Aorta (tissue), 4 donors: ENCODE measurements around the gene MAML3. TPM values are rescaled to one million over a fixed set of nuclear protein-coding genes. Genes with fewer than 3 reads are reported as not detected.

Experiments used
- polyA plus RNA-seq, 2 donors: library from polyadenylated mRNA; stranded (reverse); fragments of 200-250 nt; gene quantifications; one replicate each; pipeline ENCODE4 v1.2.3, GENCODE V29; 2013
- total RNA-seq, 2 donors: library from RNA; stranded (reverse); fragmentation: NEBNext Ultra II Directional; extraction: Animal tissue kit (Norgen Biotek cat#: 25700); gene quantifications; one replicate each; pipeline ENCODE4 v1.2.1, GENCODE V29; 2021
- donor health status: healthy with polysubstance abuse.
- donor health status: Bipolar disorder and iron deficiency.
- donor health status: DM: no; HTN: no; CAD: no.
- donor health status: DM: yes; HTN: yes; CAD: no.

MAML3 gene
- total and polyA plus RNA-seq, 4 donors = 0.79 to 10.5 (median 4.9) TPM

Other genes with a start within 250 kb of the MAML3 start
- 10 to 100 TPM; 38.5 to 45.6 TPM for gene SCOC, start 219.5 kb upstream of the MAML3 start, total RNA-seq
- 100 to 1,000 TPM in 1 of 2 donors, 10 to 100 TPM in 1; 49.4 to 101 TPM for gene SCOC, start 219.5 kb upstream of the MAML3 start, polyA plus RNA-seq